ENCODE measurements around the gene COX7C. TPM values are rescaled to one million over a fixed set of nuclear protein-coding genes. Genes with fewer than 3 reads are reported as not detected.
"Not testable (repeated sequence)": the region's sequence is repeated elsewhere in the genome, so short reads cannot be mapped to it uniquely, and the experiment has no call there.

Gene COX7C, protein sequence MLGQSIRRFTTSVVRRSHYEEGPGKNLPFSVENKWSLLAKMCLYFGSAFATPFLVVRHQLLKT
- total RNA-seq: 2,115 TPM
- long read RNA-seq, transcript COX7C-201 (3 exons, 666 nt): major isoform, 569 of 607 reads
- long read RNA-seq, transcript COX7C-205 (3 exons, 369 nt): minor isoform, 32 of 607 reads
- long read RNA-seq, partial matches to known transcripts: 2 of 607 reads
- long read RNA-seq, other reads (novel, unspliced or antisense): 3 of 607 reads

DNA sequence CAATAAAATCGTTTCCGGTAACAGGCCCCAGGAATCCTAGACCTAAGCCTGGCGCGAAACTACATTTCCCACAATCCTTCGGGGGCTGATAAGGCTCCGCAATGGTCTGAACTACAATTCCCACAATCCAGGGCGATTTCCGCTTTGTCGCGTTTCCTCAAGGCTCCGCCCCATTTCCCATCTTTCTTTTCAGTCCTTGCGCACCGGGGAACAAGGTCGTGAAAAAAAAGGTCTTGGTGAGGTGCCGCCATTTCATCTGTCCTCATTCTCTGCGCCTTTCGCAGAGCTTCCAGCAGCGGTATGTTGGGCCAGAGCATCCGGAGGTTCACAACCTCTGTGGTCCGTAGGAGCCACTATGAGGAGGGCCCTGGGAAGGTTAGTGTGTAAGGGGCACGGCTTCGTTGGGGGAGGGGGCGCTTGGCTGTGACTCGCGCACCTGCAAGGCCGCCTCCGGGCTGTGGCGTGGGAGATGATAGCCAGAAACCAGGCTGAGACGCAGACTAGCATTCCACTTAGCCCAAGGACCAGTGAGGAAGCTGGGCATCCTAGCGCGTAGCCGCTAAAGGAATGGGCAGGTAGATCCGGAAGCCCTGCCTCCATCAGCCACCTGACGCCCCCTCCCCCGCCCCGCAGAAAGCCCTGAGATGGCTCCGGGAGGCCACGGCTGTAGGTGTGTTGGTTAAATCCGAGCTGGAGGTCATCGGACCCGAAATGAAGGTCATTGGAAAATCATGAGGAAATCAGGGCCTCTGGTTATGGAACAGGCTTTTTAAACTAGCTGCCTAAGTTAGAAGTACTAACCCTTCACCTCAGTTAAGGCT, at the start of gene COX7C:
Gene COX7C, plus strand, starts transcription at position 186 of the 821 bp plus-strand sequence. Its CDS starts 115 bp downstream, at position 301.
- intact Hi-C loops (cut with DNase I): no loop called here
- ATAC-seq (peak; percentile 100), DNase-seq (ENCODE audit: missing footprints) (peak; percentile 90)

DNA sequence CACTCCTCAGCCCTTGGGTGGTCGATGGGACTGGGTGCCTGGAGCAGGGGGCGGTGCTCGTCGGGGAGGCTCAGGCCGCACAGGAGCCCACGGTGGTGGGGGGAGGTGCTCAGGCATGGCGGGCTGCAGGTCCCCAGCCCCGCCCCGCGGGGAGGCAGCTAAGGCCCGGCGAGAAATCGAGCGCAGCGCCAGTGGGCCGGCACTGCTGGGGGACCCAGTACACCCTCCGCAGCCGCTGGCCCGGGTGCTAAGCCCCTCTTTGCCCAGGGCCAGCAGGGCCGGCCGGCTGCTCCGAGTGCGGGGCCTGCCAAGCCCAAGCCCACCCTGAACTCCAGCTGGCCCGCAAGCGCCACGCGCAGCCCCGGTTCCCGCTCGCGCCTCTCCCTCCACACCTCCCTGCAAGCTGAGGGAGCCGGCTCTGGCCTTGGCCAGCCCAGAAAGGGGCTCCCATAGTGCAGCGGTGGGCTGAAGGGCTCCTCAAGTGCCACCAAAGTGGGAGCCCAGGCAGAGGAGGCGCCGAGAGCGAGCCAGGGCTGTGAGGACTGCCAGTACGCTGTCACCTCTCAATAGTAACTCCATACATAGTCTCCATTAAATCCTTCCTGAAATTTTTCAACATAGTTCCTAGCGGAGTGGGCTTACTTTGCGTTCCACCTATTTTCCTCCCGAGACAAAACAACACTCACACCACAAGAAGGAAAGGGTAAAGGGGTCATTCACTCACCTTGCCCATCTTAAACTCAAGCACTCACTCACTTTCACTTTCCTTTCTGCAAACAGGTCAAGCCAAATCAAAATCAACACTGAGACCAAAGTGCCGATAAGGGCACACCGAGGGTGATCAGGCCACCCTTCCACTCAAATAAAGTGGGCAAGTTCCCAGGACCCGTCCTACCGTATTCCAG, 48.0 kb upstream of the COX7C start:
- DNase-seq (ENCODE audit: missing footprints); intact Hi-C loops (cut with DNase I); ATAC-seq: not testable (repeated sequence)

DNA sequence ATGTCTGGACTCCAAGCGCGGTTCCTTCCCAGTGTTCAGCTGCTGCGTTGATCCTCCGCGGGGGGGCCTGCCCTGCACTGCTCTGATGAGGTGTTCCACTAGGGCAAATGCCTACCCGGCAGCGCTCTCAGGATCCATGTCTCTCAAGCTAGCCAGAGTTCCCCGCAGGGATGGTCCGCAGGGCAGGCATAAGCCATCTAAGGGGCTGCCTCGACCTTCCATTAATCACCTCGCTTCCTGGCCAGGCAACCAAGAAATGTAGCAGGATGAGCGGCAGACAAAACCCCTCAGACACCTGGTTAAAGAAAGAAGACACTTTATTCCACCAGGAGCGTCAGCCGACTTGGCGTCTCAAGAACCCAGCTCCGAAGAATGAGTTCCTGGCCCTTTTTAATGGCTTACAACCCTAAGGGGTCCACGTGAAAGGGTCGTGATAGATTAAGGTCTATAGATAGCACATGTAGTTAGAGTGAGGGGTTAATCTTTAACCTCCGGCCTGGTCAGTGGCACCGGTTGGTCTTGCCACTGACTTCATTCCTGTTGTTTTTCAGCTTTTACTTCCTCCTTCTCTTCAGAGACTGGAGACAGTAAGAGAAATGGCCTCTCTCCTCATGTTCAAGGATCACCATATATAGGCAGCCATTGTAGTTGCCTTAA, 47.2 kb upstream of the COX7C start:
- intact Hi-C loops (cut with DNase I): no loop called here
- DNase-seq (ENCODE audit: missing footprints) (no peak), ATAC-seq (no peak)

DNA sequence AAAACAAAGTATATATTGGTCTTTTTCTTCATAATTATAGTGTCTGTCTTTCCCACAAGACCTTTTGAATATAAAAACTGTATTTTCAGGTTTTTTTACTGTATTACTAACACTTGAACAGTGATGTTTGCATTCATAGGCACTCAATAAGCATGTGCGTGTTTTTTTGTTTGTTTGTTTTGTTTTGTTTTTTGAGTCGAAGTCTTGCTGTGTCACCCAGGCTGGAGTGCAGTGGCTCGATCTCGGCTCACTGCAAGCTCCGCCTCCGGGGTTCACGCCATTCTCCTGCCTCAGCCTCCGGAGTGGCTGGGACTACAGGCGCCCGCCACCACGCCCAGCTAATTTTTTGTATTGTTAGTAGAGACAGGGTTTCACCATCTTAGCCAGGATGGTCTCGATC, 46.6 kb upstream of the COX7C start:
- DNase-seq (ENCODE audit: missing footprints); ATAC-seq; intact Hi-C loops (cut with DNase I): not testable (repeated sequence)

DNA sequence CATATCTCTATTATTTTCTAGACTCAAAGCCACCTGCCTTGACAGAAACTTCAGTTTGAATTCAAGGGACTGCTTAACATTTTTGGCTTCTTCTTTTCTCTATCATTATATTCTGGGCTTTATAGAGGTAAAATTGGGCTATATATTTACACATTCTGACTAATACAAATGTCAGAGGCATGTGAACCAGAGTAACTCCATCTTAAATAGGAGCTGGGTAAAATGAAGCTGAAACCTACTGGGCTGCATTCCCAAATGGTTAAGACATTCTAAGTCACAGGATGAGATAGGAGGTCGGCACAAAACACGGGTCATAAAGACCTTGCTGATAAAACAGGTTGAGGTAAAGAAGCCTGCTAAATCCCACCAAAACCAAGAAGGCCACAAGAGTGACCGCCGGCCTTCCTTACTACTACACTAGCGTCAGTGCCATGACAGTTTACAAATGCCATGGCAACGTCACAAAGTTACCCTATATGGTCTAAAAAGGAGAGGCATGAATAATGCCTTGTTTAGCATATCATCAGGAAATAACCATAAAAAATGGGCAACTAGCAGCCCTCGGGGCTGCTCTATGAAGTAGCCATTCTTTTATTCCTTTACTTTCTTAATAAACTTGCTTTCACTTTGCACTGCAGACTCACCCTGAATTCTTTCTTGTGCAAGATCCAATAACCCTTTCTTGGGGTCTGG, 44.8 kb upstream of the COX7C start:
- intact Hi-C loops (cut with DNase I): no loop called here
- no peak for DNase-seq (ENCODE audit: missing footprints)
- no peak for ATAC-seq

DNA sequence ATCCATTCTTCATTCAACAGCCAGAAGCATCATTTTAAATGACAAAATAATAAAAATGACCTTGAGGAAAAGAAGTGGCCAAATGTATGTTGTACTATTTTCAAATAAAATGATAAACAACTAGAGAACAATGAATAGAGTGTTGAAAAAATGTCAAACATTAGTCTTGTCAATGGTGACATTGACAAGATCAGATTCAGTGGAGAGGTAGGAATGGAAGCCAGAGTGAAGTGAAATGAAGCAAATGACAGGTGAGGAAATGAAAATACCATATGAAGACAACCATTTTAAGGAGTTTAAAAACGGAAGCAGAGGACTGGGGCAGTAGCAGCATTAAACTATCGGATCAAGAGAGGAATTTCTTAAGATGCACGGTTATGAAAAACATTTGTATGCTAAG, 38.2 kb upstream of the COX7C start:
- ATAC-seq (no peak), DNase-seq (ENCODE audit: missing footprints) (no peak)
- intact Hi-C loops (cut with DNase I): no loop called here

DNA sequence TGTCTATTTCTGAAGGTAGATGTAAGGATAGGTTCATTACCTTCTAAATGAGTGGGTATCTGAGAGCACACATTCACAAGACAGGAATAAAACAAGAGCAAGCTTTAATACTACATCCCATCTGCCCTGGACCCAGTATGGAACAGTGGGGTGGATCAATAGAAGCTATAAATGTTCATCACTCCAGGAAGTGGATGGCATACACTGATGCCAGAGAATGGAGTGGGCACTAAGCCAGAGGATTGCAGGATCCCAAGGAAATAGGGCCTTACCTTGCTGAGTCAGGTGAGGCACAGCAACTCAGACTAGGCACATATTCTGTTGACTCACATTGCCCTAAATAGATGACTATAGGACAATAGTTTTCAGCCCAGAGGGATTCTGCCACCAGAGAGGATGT, 21.3 kb upstream of the COX7C start:
- DNase-seq (ENCODE audit: missing footprints) (no peak), ATAC-seq (no peak)
- intact Hi-C loops (cut with DNase I): no loop called here

DNA sequence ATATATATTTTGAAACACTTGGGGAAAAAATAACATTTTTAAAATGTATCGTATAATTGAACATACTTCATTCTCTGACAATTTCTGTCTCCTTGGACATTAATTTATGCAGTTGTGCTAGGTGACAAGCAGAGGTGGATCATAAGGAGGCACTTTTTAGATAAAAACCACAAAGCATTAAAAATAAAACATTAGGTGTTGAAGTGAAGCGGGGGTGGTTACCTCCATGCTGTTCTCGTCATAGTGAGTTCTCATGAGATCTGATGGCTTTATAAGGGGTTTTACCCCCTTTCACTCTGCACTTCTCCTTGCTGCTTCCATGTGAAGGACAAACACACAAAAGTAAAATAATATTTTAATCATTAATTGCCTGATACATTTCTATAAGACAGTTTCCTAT, 11.9 kb upstream of the COX7C start:
- ATAC-seq (no peak), DNase-seq (ENCODE audit: missing footprints) (no peak)
- intact Hi-C loops (cut with DNase I): no loop called here

DNA sequence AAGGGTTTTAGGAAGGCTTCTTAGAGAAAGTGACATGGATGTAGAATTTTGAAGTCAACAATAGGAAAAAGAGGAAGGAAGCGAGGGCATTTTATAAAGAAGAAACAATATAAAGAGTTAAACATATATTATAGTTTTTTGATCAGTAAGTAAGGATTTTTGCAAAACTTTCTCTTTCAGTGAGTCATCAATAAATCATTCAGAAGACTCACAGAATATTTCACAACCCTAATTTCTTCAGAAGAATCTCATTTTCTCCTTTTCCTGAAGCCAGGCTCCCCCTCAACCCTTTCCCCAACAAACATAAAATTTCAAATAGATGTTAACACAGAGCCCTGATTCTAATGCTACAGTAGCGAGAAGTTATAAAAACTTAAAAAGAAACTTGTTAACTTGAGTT, 4.3 kb upstream of the COX7C start:
- intact Hi-C loops (cut with DNase I): no loop called here
- no peak for DNase-seq (ENCODE audit: missing footprints)
- ATAC-seq: no peak

DNA sequence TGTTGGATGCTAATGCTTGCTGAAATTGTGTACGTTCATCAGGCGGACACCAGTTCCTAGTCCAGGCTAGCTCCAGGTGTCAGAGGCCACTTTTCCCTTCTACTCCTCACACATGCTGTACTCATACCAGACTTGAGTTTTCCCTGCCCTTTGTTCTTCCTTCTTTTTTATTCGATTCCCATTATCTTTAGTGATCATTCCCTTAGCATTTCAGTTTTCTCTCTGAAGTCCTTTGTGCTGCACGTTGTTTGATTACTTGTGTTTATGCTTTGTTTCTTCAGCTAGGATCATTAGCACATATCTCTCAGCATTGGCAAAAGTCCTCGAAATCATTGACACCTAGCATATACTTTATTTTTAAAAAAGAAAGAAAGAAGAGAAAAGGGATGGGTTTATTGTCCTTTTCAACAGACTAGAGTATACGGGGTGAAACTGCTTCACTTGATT, 409 bp upstream of the COX7C start:
- no peak for ATAC-seq
- intact Hi-C loops (cut with DNase I): no loop called here
- no peak for DNase-seq (ENCODE audit: missing footprints)

DNA sequence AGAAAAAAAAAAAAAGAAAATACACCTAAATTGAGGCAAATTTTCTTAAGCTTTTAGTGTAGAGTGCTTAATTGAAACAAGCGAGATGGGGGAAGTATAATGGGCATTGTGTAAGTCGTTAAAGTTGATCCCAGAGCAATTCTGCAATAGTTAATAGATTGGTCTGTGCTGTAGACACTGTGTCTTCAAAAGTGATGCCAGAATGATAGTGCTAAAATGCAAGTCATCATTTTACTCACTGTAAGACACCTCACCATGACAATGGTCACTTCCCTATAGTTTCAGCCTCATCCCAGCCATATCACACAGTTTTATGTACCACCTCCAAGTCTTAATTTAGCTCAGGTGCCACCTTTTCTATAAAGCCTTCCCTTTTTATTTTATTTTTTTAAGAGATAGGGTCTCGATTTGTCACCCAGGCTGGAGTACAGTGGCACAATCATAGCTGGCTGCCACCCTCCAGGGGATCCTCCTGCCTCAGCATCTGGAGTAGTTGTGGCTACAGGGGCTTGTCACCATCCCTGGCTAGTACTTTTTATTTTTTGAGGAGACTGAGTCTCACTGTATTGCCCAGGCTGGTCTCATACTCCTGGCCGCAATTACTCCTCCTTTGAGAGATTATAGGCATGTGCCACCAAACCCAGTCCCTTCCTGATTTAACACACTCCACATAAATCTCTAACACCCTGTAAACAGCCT, 6.2 kb downstream of the COX7C start:
- DNase-seq (ENCODE audit: missing footprints) (no peak), ATAC-seq (no peak)
- intact Hi-C loops (cut with DNase I): no loop called here

DNA sequence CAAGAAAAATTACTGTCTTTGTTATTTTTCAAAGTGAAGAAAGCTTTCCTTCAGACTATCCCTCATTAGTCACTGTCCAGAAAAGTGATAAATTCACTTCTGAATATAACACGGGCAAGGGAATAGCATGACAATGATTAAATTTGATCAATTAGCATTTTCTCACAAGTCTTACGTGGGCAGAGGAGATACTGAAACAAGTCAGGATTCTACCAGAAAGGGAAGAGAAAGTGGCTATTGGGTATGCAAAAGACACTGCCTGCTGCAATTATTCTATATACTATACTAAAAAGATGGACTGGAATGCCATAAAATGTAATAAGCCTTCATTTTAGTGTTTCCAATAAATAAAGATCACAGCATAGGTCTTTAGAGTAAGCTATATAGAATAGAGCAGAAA, 7.4 kb downstream of the COX7C start:
- ATAC-seq: no peak
- DNase-seq (ENCODE audit: missing footprints): no peak
- intact Hi-C loops (cut with DNase I): no loop called here

DNA sequence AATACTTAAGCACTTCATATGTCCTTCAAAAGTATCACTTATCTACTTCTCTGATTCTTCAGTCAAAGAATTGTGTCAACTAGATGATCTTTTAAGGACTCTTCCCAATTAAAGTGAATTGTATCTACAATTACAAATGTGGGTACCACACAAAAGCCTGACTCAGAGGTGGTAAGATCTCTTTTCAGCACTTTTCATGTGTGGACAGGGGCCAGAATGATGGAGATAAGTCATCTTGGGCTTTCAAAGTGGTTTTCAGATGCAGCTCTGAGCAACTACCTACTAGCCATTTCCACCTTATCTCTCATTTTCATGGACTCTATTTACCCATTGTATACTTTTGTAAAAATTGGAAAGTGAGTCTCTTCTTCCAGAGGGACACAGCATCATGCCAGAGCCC, 8.4 kb downstream of the COX7C start:
- ATAC-seq: no peak
- intact Hi-C loops (cut with DNase I): no loop called here

DNA sequence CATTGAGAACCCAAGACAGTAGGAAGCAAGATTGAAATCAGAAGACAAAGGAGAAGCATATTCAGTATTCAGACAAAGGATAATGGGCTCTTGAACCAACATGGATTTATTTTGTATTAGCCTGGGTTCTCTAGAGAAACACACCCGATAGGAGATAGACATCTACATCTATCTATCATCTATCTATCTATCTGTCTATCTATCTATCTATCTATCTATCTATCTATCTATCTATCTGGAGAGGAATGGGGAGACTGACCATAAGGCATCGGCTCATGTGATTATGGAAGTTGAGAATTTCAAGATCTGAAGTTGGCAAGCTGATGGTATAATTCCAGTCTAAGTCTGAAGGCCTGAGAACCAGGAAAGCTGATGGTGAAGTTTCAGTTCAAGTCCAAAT, 13.4 kb downstream of the COX7C start:
- intact Hi-C loops (cut with DNase I): no loop called here
- DNase-seq (ENCODE audit: missing footprints) (no peak), ATAC-seq (no peak)

More for the DNA sequence above, 8.4 kb downstream of the COX7C start:
- DNase-seq (ENCODE audit: missing footprints): no peak

DNA sequence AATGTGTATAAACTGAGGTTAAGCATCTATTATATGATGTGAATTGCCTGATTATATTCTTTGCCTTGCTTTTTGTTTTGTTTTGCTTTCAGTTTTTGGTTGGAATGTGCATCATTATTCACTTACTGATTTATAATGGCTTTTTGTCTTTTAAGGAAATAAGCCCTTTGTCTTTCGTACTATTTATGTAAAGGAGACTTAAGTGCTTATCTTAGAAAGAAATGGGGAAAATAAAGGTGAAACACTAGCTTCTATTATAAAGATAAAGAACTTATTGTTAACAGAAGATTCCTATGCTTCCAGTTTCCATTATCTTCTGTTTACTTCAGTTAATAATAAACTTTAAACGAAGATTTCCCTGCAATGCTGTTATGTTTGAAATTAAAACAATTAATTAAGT, 23.3 kb downstream of the COX7C start:
- no peak for ATAC-seq
- intact Hi-C loops (cut with DNase I): no loop called here
- no peak for DNase-seq (ENCODE audit: missing footprints)

DNA sequence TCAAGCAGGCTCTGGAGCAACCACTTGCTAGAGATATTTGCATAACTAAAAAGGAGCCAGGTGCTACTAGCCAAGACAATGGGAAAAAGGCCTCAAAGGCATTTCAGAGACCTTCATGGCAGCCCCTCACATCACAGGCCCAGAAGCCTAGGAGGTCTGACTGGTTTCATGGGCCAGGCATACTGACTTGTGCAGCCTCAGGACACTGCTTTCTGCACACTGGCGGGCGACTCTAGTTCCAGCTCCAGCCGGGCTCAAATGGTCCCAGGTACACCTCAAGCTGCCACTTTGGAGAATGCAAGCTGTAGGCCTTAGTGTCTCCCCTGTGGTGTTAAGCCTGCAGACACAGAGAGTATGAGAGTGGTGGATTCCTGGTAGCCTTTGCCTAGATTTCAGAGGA, 27.1 kb downstream of the COX7C start:
- no peak for ATAC-seq
- no peak for DNase-seq (ENCODE audit: missing footprints)
- intact Hi-C loops (cut with DNase I): no loop called here

DNA sequence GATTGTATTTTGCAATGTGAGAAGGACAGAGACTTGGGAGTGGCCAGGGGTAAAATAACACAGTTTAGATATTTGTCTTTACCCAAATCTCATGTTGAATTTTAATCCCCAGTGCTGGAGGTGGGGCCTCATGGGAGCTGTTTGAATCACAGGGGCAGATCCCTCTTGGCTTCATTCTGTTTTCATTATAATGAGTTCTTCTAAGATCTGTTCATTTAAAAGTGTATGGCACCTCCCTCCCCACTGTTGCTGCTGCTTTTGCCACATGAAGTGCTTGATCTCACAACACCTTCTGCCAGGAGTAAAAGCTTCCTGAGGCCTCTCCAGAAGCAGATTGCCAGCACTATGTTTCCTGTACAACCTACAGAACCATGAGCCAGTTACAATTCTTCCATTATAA, 28.1 kb downstream of the COX7C start:
- DNase-seq (ENCODE audit: missing footprints) (no peak), ATAC-seq (no peak)
- intact Hi-C loops (cut with DNase I): no loop called here

DNA sequence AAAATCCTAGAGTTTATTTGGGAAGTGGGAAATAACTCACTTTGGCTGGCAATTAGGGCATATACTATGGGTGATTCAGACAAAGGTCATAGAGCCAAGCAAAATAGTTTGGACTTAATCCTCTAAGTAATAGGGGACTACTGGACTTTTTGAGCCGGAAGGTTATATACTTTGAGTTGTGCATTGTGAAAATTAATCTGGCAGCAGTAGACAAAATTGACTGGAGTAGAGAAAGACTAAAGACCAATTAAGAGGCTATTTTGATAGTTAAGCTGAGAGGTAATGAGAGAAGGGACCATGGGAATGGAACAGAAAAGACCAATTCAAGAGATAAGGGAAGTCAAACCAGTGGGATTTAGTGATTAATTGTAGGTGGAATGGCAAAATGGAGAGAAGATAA, 28.9 kb downstream of the COX7C start:
- no peak for ATAC-seq
- intact Hi-C loops (cut with DNase I): no loop called here

More for the DNA sequence above, 28.9 kb downstream of the COX7C start:
- DNase-seq (ENCODE audit: missing footprints): no peak
